Measurements from ENCODE around the gene BMPR1B. TPM values are rescaled to one million over a fixed set of nuclear protein-coding genes. Genes with fewer than 3 reads are reported as not detected.

BMPR1B gene
- total RNA-seq, 1 experiment from 2014 or later: 0.35 TPM

GRCh38 chr4:94970650-94971049, 212.9 kb downstream of the BMPR1B start:
- WGBS (ENCODE audit: extremely low coverage, insufficient read length, low lambda C conversion rate): no CpG with 5 or more reads among the region's 1 CpG

More at GRCh38 chr4:94970650-94971049, 212.9 kb downstream of the BMPR1B start:
- Histone ChIP-seq H2BK5ac (ENCODE audit: insufficient read length, low read length) (no peak overlapping the region), H2BK20ac (ENCODE audit: low read depth, low read length, poor library complexity, severe bottlenecking) (no peak overlapping the region), H2AFZ (ENCODE audit: low read length) (no peak overlapping the region), H3K23me2 (ENCODE audit: insufficient read length, low read depth, low read length, poor library complexity, severe bottlenecking) (no peaks in the 10 kb centered on the region), H4K91ac (ENCODE audit: insufficient read length, low read depth, low read length) (no peak overlapping the region), H3K9me3 (ENCODE audit: control insufficient read depth, low read depth, low read length) (no peaks in the 10 kb centered on the region), H3K79me1 (ENCODE audit: insufficient read depth, low read depth, low read length, poor library complexity, severe bottlenecking) (no peaks in the 10 kb centered on the region), H3T11ph (ENCODE audit: low read length) (no peak overlapping the region), H4K20me1 (ENCODE audit: control insufficient read depth, insufficient read depth, insufficient read length) (no peaks in the 10 kb centered on the region), H4K8ac (replicated peaks; ENCODE audit: insufficient read length, low read depth, low read length) (no peak overlapping the region), H2BK15ac (ENCODE audit: low read depth, low read length) (no peak overlapping the region), H3K4me1 (ENCODE audit: insufficient read depth, low read length) (no peaks in the 10 kb centered on the region; the same call in 1 of the 2 replicates), H3K14ac (ENCODE audit: insufficient read depth, low read length) (no peak overlapping the region), H2AK5ac (ENCODE audit: insufficient read length, low read length) (no peak overlapping the region), H4K5ac (ENCODE audit: insufficient read length, low read depth, low read length) (no peak overlapping the region), H3K27ac (ENCODE audit: insufficient read length, low read depth, low read length) (no peak overlapping the region), H3K23ac (ENCODE audit: insufficient read length, low read depth, low read length) (no peak overlapping the region), H3K79me2 (ENCODE audit: insufficient read depth, low read length) (no peaks in the 10 kb centered on the region), H2BK120ac (ENCODE audit: low read depth, low read length, poor library complexity, severe bottlenecking) (no peak overlapping the region), H3K4me2 (ENCODE audit: insufficient read depth, insufficient read length, low read length) (no peak overlapping the region), H2BK12ac (ENCODE audit: insufficient read length, low read depth, low read length) (no peak overlapping the region), H3K27me3 (ENCODE audit: insufficient read depth, low read length) (no peaks in the 10 kb centered on the region), H3K18ac (ENCODE audit: insufficient read length, low read depth, low read length) (no peak overlapping the region), H3K4ac (ENCODE audit: low read depth, low read length) (no peak overlapping the region), H3K9ac (ENCODE audit: extremely low read depth, insufficient read length, low read length) (no peak overlapping the region), H3K56ac (ENCODE audit: insufficient read length, low read depth, low read length) (no peak overlapping the region)
- H3K27me3 Mint-ChIP-seq (ENCODE audit: low read depth): no peaks in the 10 kb centered on the region
- no peak overlapping the region for H3K4me3 Mint-ChIP-seq
- H3K4me1 Mint-ChIP-seq: peaks cover 0 to 1% of the 10 kb centered on the region in 2 experiments; a peak in 1 of 4 replicates
- no peak for TF ChIP-seq CTCF (conservative IDR thresholded peaks at IDR 0.05)
- no peak for DNase-seq
- no peaks in the 10 kb centered on the region for H3K36me3 Mint-ChIP-seq (ENCODE audit: insufficient read depth in 1 of 3, low read depth in 3 of 3)
- no peaks in the 10 kb centered on the region for H3K9me3 Mint-ChIP-seq
- H3K27ac Mint-ChIP-seq: no peak overlapping the region

All from H9 (cell line).